Fibroblast of mammary gland (primary cell): Measurements from ENCODE around the gene SH3RF2.

Experiments used
- DNase-seq: peaks from one replicate; pipeline ENCODE4 v3.0.0-alpha.2; 2010; ENCODE audit warnings: low read depth
- H3K4me3 ChIP-seq: 2 replicates; pipeline ENCODE4 v1.5.1; 2011; ENCODE audit warnings: low read depth, mild to moderate bottlenecking, low read length, moderate library complexity; ENCODE audit not compliant: control insufficient read depth
- TF ChIP-seq, protein P1 (sequence below): conservative IDR thresholded peaks from 2 replicates; pipeline ENCODE4 v1.5.1; 2011; ENCODE audit warnings: low read depth, low read length, inconsistent platforms; ENCODE audit not compliant: control insufficient read depth, insufficient read depth

Gene SH3RF2

DNA sequence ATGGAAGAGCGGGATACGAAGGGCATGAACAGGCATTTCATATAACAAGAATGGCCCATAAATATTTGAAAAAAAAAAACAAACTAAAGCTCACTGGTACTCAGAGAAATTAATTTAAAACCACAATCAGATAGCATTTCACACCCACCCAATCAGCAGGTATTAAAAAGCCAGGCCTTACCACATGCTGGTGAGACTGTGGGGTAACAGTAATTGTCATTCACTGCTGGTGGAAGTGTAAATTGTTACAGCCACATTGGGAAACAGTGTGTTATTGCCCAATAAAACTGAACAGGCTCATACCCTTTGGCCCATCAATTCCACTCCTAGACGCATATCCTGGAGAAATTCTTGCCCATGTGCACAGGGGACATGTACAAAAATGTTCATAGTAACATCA is 103.0 kb downstream of the SH3RF2 start:
- no peak overlapping the region for H3K4me3 ChIP-seq
- no peak for DNase-seq
- TF ChIP-seq, protein P1, sequence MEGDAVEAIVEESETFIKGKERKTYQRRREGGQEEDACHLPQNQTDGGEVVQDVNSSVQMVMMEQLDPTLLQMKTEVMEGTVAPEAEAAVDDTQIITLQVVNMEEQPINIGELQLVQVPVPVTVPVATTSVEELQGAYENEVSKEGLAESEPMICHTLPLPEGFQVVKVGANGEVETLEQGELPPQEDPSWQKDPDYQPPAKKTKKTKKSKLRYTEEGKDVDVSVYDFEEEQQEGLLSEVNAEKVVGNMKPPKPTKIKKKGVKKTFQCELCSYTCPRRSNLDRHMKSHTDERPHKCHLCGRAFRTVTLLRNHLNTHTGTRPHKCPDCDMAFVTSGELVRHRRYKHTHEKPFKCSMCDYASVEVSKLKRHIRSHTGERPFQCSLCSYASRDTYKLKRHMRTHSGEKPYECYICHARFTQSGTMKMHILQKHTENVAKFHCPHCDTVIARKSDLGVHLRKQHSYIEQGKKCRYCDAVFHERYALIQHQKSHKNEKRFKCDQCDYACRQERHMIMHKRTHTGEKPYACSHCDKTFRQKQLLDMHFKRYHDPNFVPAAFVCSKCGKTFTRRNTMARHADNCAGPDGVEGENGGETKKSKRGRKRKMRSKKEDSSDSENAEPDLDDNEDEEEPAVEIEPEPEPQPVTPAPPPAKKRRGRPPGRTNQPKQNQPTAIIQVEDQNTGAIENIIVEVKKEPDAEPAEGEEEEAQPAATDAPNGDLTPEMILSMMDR = no peak

DNA sequence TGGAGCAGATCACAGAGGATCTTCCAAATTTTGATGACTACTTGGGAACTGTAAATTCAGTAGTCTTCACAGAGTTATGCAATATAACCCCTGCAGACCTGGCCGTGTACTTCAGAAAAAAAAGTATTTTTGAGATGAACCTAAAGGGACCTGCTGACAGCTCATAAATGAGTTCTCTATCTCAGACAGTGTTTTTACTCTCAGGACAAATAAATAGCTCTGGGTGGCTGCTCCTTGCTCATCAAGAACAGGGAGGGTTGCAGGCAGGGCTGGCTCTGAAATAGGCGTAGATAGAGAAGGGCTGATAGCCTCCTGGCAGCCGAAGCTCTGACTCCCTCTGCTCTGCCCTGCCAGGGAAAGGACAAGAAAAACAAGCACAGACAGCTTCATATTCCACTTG is 104.1 kb downstream of the SH3RF2 start:
- DNase-seq = no peak
- TF ChIP-seq, protein P1 = no peak
- H3K4me3 ChIP-seq = no peak overlapping the region

DNA sequence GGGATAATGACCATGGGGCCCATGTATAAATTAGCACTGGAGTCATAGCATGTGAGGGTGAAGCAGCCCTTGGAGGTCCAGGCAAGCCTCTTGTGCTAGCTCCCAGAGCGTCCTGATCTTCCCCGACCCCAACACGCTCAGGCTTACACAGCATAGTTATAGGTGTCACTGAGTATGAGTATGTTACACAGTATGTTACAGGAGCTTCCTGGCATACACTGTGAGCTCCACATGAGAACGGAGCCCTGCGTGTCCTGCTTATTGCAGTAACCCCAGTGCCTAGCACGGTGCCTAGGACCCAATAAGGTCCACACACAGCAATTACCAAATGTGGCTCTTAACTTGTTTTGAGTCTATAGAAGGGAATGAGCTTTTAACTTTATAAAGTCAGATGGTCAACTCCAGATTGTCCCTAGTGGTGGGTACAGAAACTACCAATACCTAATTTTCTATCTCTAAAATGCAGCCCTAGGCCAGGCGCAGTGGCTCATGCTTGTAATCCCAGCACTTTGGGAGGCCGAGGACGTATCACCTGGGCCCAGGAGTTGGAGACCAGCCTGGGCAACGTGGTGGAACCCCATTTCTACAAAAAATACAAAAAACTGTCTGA is 104.9 kb downstream of the SH3RF2 start:
- TF ChIP-seq, protein P1 = peak; percentile 43
- no peak overlapping the region for H3K4me3 ChIP-seq
- DNase-seq = peak; percentile 12

DNA sequence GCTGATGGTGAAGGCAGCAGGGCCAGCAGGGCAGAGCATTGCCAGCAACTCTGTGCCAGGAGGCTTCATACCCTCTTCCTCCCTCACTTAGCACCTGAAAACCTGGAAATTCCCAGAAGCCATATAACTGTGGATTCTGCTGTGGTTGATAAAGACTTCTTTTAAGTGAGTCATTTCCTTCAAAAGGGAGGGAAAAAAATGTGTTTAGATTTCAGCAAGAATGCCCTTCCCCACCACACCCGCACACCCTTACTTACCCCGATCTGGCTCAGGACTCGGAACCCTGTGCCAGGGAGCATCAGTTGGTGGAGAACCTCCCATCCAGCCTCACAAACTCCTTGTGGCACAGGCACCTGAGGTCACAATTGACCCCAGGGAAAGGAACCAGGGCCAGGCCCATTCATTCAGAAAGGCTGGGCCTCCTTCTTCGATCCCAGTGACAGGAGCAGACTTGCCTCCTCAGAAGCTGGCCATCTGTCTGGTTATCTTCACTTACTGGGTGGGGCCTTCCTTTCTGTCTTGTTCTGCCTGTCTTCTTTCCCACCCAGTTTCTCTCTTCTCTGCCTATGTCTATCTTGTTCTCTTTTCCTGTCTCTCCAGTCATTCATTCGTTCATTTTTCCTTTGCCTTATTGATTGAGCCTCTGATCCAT is 106.4 kb downstream of the SH3RF2 start:
- peak; percentile 28 for DNase-seq
- no peak overlapping the region for H3K4me3 ChIP-seq
- TF ChIP-seq, protein P1 = no peak

DNA sequence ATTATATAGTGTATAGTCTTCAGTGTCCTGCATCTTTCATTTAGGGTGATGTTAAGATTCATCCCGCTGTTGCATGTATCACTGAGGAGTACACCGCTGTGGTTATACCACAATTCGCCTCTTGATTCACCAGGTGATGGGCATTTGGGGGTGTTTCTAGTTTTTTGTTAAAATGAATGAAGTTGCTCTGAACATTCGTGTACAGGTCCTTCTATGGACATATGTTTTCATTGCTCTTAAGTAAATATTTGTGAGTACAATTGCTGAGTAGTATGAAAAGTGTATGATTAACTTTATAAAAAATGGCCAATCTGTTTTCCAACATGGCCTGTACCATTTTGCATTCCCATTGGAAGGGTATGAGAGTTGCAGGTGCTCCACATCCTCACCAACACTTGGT is 107.3 kb downstream of the SH3RF2 start:
- DNase-seq = no peak
- no peak overlapping the region for H3K4me3 ChIP-seq
- TF ChIP-seq, protein P1 = no peak

DNA sequence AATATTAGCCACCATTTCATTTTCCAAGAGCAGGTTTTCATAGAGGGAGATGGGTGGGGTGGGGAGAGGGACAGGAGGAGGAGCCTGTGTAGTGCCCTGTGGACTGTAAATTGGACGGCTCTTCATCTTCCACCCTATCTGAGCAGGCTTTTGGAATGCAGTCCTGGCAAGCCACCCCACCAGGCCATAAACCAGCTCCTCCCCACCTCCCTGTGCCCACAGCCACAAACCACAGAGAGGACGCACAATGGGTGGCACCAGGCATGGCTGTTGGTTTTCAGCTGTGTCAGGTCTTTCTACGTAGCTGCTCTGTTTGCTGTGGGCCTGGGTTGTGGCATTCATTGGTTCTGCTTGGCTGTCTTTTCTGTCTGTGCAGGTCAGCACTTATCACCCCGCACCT is 111.0 kb downstream of the SH3RF2 start:
- TF ChIP-seq, protein P1 = no peak
- H3K4me3 ChIP-seq = no peak overlapping the region
- no peak for DNase-seq
